Thyroid gland (tissue), 4 donors: ENCODE results near the gene DGKH. TPM values are rescaled to one million over a fixed set of nuclear protein-coding genes. Genes with fewer than 3 reads are reported as not detected.
"Not testable (repeated sequence)": the region's sequence is repeated elsewhere in the genome, so short reads cannot be mapped to it uniquely, and the experiment has no call there.

Experiments
- DNase-seq, 2 donors: peaks; one replicate each; pipeline ENCODE4 v3.0.0-alpha.2; 2019
- H3K27ac ChIP-seq, 3 donors: fragments of 200-600 bp; sonication (generic); 1 replicate in 2 of 3; 2 replicates in 1 of 3; pipeline ENCODE4 v1.5.1; 2016 to 2019; ENCODE audit warnings: mild to moderate bottlenecking in 1 of 3, moderate library complexity in 1 of 3
- H3K27me3 ChIP-seq: fragments of 200-600 bp; sonication (generic); one replicate; pipeline ENCODE4 v1.5.1; 2019
- H3K36me3 ChIP-seq, 2 donors: fragments of 200-600 bp; sonication (generic); one replicate each; pipeline ENCODE4 v1.5.1; 2016 to 2019
- H3K4me1 ChIP-seq, 2 donors: fragments of 200-600 bp; sonication (generic); one replicate each; pipeline ENCODE4 v1.5.1; 2017 to 2019
- H3K4me3 ChIP-seq, 3 donors: fragments of 200-600 bp; sonication (generic); replicated peaks in 1 of 3; 1 replicate in 2 of 3; 2 replicates in 1 of 3; pipeline ENCODE4 v1.5.1; 2016; ENCODE audit warnings: mild to moderate bottlenecking in 1 of 3
- H3K9me3 ChIP-seq: fragments of 200-600 bp; sonication (generic); one replicate; pipeline ENCODE4 v1.5.1; 2017
- POLR2A ChIP-seq, 2 donors: fragments of 450-650 bp; IDR thresholded peaks; one replicate each; pipeline ENCODE4 v1.6.1; 2017; ENCODE audit warnings: antibody characterized with exemption in 2 of 2, mild to moderate bottlenecking in 2 of 2, moderate library complexity in 1 of 2
- WGBS, 2 donors: methylation state at CpG; one replicate each; pipeline ENCODE4 v1.1.5; 2017; 5-methylcytosine and 5-hydroxymethylcytosine counted together
- intact Hi-C: fragments of 100-400 bp; cut with DNase I; formaldehyde crosslinking; loops from one replicate; pipeline ENCODE4 v1.15.1; 2023
- total RNA-seq, 4 donors: library from RNA; depleted of rRNA; stranded (reverse); fragments of >200 nt; gene quantifications; one replicate each; pipeline ENCODE4 v1.2.3, GENCODE V29; 2016
- TF ChIP-seq, protein P1 (sequence below), 6 experiments: fragments of 200-600 bp in 3 of 6; fragments of 450-650 bp in 3 of 6; sonication (generic) in 3 of 6; IDR thresholded peaks; one replicate each; pipeline ENCODE4 v1.5.1; 2016 to 2019; ENCODE audit warnings: antibody characterized with exemption in 6 of 6, mild to moderate bottlenecking in 2 of 6, inconsistent platforms in 1 of 6, moderate library complexity in 1 of 6

Gene DGKH
- total RNA-seq, 4 donors from 2014 or later, result 7.9 to 15.9 (median 12.4) TPM

GRCh38 chr13:42094516-42095040 lies 46.1 kb downstream of the DGKH start:
- Histone ChIP-seq H3K4me1 (no peaks in the 10 kb centered on the region), H3K4me3 (no peak overlapping the region), H3K36me3 (no peaks in the 10 kb centered on the region), H3K27ac (no peak overlapping the region), H3K27me3 (no peaks in the 10 kb centered on the region), H3K9me3 (no peaks in the 10 kb centered on the region)
- DNase-seq, result no peak
- intact Hi-C loops, result no loop called here
- WGBS, 2 donors, result 88 to 91% methylated on average over 2 of the region's 2 CpGs
- TF ChIP-seq POLR2A (IDR thresholded peaks at IDR 0.05), result no peak
- TF ChIP-seq, protein P1, sequence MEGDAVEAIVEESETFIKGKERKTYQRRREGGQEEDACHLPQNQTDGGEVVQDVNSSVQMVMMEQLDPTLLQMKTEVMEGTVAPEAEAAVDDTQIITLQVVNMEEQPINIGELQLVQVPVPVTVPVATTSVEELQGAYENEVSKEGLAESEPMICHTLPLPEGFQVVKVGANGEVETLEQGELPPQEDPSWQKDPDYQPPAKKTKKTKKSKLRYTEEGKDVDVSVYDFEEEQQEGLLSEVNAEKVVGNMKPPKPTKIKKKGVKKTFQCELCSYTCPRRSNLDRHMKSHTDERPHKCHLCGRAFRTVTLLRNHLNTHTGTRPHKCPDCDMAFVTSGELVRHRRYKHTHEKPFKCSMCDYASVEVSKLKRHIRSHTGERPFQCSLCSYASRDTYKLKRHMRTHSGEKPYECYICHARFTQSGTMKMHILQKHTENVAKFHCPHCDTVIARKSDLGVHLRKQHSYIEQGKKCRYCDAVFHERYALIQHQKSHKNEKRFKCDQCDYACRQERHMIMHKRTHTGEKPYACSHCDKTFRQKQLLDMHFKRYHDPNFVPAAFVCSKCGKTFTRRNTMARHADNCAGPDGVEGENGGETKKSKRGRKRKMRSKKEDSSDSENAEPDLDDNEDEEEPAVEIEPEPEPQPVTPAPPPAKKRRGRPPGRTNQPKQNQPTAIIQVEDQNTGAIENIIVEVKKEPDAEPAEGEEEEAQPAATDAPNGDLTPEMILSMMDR (IDR thresholded peaks at IDR 0.05), result no peak

- not testable (repeated sequence) for H3K27me3 ChIP-seq, H3K4me3 ChIP-seq
- 99 to 100% methylated on average over 2 of the region's 2 CpGs for WGBS, 2 donors
These were observed 47.8 kb downstream of the DGKH start for GRCh38 chr13:42096222-42096621.

DNA sequence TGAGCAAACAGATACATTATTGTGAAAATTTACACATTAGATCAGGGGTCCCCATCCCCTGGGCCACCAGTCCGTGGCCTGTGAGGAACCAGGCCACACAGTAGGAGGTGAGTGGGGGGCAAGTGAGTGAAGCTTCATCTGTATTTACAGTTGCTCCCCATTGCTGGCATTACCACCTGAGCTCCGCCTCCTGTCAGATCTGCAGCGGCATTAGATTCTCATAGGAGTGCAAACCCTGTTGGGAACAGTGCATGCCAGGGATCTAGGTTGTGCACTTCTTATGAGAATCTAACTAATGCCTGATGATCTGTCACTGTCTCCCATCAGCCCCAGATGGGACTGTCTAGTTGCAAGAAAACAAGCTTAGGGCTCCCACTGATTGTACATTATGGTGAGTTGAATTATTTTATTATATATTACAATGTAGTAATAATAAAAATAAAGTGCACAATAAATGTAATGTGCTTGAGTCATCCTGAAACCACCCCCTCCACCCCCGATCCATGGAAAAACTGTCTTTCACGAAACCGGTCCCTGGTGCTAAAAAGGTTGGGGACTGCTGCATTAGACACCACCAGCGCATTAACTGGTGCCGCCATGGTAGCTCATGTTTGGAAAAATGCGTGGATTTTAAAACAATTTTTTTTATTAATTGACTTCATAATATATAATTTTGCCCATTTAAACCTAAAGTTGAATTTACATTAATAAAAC lies 51.7 kb downstream of the DGKH start:
- intact Hi-C loops, result no loop called here
- 94 to 95% methylated on average over 9 of the region's 9 CpGs for WGBS, 2 donors

More at GRCh38 chr13:42096222-42096621, 47.8 kb downstream of the DGKH start:
- H3K27ac ChIP-seq, DNase-seq, intact Hi-C loops, H3K9me3 ChIP-seq, H3K36me3 ChIP-seq, H3K4me1 ChIP-seq: not testable (repeated sequence)

DNA sequence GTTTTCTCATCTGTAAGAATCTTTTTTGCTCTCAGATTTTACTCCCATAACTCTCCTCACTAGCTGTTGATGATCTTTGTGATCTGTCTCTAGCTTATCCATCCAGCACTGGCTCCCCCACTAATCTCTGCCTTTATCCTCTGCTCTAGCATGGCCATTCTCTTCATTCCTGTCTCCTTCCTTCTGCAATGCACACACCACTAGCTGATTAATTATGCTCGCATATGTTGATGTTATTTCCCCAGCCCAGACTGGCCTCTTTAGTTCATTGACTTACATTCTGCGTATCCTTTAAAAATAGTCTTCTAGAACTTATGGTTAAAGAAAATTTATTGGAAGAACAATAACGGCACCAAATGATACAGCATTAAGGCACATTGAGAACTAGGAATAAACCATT lies 52.5 kb downstream of the DGKH start:
- H3K4me3 ChIP-seq, result no peak overlapping the region
- no peaks in the 10 kb centered on the region for H3K4me1 ChIP-seq
- no peaks in the 10 kb centered on the region for H3K27me3 ChIP-seq
- H3K9me3 ChIP-seq, result no peaks in the 10 kb centered on the region
- no peaks in the 10 kb centered on the region for H3K36me3 ChIP-seq
- 99% methylated on average over 3 of the region's 3 CpGs for WGBS, 2 donors
- TF ChIP-seq POLR2A (IDR thresholded peaks at IDR 0.05), result no peak
- TF ChIP-seq, protein P1 (IDR thresholded peaks at IDR 0.05), result no peak
- intact Hi-C loops, result no loop called here
- no peak overlapping the region for H3K27ac ChIP-seq
- no peak for DNase-seq

More for the DNA sequence above, 51.7 kb downstream of the DGKH start:
- no peak overlapping the region for H3K27ac ChIP-seq
- no peak overlapping the region for H3K4me3 ChIP-seq
- DNase-seq, result no peak
- TF ChIP-seq, protein P1 (IDR thresholded peaks at IDR 0.05), result no peak
- TF ChIP-seq POLR2A (IDR thresholded peaks at IDR 0.05), result no peak
- no peaks in the 10 kb centered on the region for H3K4me1 ChIP-seq
- H3K27me3 ChIP-seq, result no peaks in the 10 kb centered on the region
- H3K9me3 ChIP-seq, result no peaks in the 10 kb centered on the region
- H3K36me3 ChIP-seq, result no peaks in the 10 kb centered on the region

DNA sequence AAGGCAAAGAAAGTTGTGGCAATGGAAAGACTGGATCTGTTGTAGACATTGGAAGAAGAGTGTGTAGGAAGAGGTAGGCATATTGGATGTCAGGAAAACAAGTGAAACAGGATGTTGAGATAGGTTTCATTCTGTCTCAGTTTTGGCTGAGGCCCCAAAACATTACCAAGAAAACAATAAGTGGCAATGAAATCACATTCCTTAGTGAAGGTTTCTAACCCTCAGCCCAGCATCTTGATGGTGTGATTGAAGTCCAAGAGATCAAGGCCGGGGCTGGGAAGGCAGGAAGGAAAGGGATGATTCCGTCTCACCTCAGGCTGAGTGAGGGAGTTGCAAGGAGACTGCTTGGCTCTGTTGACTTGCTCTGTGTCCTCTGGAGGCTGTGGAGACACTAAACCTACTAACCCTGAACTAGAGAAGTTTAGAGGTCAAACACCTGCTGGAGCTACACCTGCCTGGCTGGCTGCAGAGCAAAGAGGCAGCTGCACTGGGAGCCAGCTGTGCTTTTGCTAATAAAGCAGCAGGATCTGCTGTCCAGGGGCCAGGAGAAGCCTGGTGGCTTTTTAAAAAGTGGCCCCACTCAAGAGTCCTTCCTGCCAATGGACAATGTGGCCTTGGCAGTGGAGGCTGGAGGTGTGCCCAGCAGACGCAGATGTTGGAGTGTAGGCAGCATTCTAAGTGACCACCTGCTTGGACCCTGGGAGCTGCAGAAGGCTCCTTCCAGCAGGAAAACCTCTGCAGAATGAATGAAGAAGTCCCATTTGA lies 53.6 kb downstream of the DGKH start:
- H3K9me3 ChIP-seq, result no peaks in the 10 kb centered on the region
- H3K4me3 ChIP-seq, result no peak overlapping the region
- H3K4me1 ChIP-seq, result no peaks in the 10 kb centered on the region
- no peaks in the 10 kb centered on the region for H3K27me3 ChIP-seq
- WGBS, 2 donors, result 73 to 77% methylated on average over 3 of the region's 3 CpGs
- DNase-seq, result no peak
- H3K27ac ChIP-seq, result no peak overlapping the region
- intact Hi-C loops, result no loop called here
- no peaks in the 10 kb centered on the region for H3K36me3 ChIP-seq
- TF ChIP-seq POLR2A (IDR thresholded peaks at IDR 0.05), result no peak
- TF ChIP-seq, protein P1 (IDR thresholded peaks at IDR 0.05), result no peak
